ENCODE measurements around the gene DDX39A.
A peak's percentile ranks its signal among the peaks of the same experiment; 100 is the strongest.
"Not testable (repeated sequence)": the region's sequence is repeated elsewhere in the genome, so short reads cannot be mapped to it uniquely, and the experiment has no call there.

Gene DDX39A

GRCh38 chr19:14383661-14384555 lies 35.2 kb downstream of the DDX39A start:
- peak; percentile 65 for DNase-seq

GRCh38 chr19:14381689-14382474 lies 37.3 kb downstream of the DDX39A start:
- DNase-seq = peak; percentile 40

- no peak for DNase-seq
Observed at GRCh38 chr19:14379294-14380065, 39.7 kb downstream of the DDX39A start.

- no peak for DNase-seq
Observed at GRCh38 chr19:14378890-14379289, 40.3 kb downstream of the DDX39A start.

- DNase-seq = no peak
Observed at GRCh38 chr19:14377883-14378328, 41.2 kb downstream of the DDX39A start.

- DNase-seq = peak; percentile 36
Observed at GRCh38 chr19:14375582-14376291, 43.4 kb downstream of the DDX39A start.

GRCh38 chr19:14375055-14375581 lies 44.0 kb downstream of the DDX39A start:
- no peak for DNase-seq

GRCh38 chr19:14374313-14374712 lies 44.8 kb downstream of the DDX39A start:
- not testable (repeated sequence) for DNase-seq

- DNase-seq = not testable (repeated sequence)
Observed at GRCh38 chr19:14372384-14373077, 46.6 kb downstream of the DDX39A start.

GRCh38 chr19:14371301-14371821 lies 47.8 kb downstream of the DDX39A start:
- no peak for DNase-seq

- no peak for DNase-seq
Observed at GRCh38 chr19:14370940-14371280, 48.2 kb downstream of the DDX39A start.

- no peak for DNase-seq
Observed at GRCh38 chr19:14370169-14370939, 48.8 kb downstream of the DDX39A start.

GRCh38 chr19:14369399-14370168 lies 49.6 kb downstream of the DDX39A start:
- DNase-seq = peak; percentile 81

- no peak for DNase-seq
Observed at GRCh38 chr19:14368011-14368513, 51.1 kb downstream of the DDX39A start.

GRCh38 chr19:14367016-14367415 lies 52.1 kb downstream of the DDX39A start:
- DNase-seq = no peak

- peak; percentile 64 for DNase-seq
Observed at GRCh38 chr19:14366529-14366928, 52.6 kb downstream of the DDX39A start.

GRCh38 chr19:14364098-14364443 lies 55.1 kb downstream of the DDX39A start:
- DNase-seq = not testable (repeated sequence)

GRCh38 chr19:14363183-14364097 lies 55.7 kb downstream of the DDX39A start:
- peak; percentile 90 for DNase-seq

Measured in fibroblast of skin of right biceps (primary cell).